HG03280 (cell line): Measurements from ENCODE around the gene HARBI1.
"Not testable (repeated sequence)": the region's sequence is repeated elsewhere in the genome, so short reads cannot be mapped to it uniquely, and the experiment has no call there.

Experiments
- ATAC-seq: cut with Tn5 transposase; IDR thresholded peaks from one replicate; pipeline ENCODE4 v1.9.1; 2021; ENCODE audit warnings: mild to moderate bottlenecking, moderate library complexity; ENCODE audit not compliant: unreplicated experiment

Gene HARBI1

GRCh38 chr11:46599340-46600193 lies 17.5 kb downstream of the HARBI1 start:
- no peak for ATAC-seq

DNA sequence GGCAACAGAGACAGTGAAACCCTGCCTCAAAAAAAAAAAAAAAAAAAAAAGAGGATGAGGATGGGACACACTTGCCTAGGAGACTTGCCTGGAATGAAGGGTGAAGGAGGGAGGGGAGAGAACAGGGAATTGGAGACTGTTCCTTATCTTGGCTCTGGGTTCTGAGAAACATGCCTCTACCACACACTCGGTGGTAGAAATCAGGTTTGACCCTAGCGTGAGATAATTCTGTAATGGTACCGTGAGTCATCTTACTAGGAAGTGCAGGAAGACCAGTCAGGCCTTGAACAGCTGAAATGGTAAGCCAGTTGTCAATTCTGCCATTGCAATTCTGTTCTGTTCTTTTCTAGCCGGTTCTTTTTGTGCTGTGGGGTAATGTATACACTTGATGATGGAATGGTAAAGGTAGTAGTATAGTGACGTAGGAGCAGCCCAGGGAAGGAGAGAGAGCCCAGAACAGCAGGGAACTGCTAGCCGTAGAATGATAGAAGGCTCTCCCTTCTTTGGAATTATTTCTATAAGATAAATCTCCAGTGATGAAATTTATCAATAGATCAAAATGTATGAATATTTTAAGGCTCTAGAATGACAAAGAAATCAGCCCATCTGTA lies 19.3 kb downstream of the HARBI1 start:
- no peak for ATAC-seq

DNA sequence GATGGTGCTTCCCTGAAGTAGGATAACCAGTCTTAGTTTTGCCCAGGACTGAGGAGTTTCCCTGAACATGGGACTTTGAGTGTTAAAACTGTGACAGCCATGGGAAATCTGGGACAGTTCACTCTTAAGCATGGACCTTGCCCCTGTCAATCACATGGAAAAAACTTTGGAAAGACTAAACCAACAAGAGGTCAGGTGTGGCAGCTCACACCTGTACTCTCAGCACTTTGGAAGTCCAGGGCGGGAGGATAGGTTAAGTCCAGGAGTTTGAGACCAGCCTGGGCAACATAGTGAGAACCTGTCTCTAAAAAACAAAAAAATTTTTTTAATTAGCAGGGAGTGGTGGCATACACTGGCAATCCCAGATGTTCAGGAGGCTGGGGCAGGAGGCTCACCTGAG lies 19.9 kb downstream of the HARBI1 start:
- ATAC-seq = no peak

- no peak for ATAC-seq
Observed at GRCh38 chr11:46594785-46595184, 22.2 kb downstream of the HARBI1 start.

GRCh38 chr11:46594374-46594700 lies 22.7 kb downstream of the HARBI1 start:
- no peak for ATAC-seq

DNA sequence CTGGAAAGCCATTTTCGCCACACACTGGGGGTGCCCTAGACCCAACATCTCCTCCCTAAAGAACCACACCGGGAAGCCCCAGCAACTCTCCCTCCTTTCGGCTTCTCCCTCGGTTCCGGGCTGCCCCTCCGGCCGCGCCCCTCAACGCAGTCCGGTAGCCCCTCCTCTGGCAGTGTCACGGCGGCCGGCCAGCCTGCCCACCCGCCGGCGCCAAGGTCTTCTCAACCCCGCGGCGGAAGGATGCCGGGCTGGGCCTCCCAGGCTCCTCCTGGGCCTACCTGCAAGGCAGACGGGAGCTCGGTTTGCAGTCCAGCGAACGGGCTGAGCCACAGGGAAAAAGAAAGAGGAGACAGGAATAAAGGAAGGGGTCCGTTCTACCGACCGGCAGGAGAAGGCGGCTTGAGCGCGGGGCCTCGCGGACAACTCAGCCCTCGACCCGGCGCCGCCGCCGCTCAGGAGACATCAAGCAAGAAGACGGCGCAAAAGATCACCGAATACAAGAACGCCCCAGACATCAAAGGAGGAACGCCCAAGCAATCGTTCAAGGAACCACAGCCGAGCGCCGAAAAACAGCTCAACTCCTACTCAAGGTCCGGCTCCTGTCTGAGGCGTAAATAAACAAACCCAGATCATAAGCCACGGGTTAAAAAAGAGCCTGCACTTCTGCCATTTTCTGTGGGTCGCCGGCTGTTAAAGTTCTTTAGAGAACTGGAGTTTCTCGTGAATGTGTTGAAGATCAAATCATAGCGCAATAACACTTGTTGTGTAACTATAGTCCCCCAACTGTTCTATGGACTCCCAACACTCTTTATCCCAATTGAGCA lies 23.3 kb downstream of the HARBI1 start, which contains the start of gene AMBRA1:
Gene AMBRA1, minus strand, starts transcription at position 474 of the 824 bp plus-strand sequence. CDS start 45,643 bp downstream, outside the sequence.
- ATAC-seq = peak; percentile 84

GRCh38 chr11:46590740-46591605 lies 26.1 kb downstream of the HARBI1 start:
- ATAC-seq = no peak

GRCh38 chr11:46588915-46589314 lies 28.1 kb downstream of the HARBI1 start:
- ATAC-seq = no peak

DNA sequence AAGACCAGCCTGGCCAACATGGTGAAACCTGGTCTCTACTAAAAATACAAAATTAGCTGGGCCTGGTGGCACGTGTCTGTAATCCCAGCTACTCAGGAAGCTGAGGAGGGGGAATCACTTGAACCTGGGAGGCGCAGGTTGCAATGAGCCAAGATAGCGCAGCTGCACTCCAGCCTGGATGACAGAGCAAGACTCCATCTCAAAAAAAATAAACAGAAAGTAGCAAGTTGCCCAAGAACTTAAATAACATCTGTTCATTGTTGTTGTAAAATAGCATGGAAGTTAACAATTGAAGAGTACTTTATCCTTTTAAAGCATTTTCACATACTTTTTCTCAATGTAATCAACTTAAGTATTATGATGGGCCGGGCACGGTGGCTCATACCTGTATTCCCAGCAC lies 28.9 kb downstream of the HARBI1 start:
- no peak for ATAC-seq

GRCh38 chr11:46583513-46583912 lies 33.5 kb downstream of the HARBI1 start:
- not testable (repeated sequence) for ATAC-seq

DNA sequence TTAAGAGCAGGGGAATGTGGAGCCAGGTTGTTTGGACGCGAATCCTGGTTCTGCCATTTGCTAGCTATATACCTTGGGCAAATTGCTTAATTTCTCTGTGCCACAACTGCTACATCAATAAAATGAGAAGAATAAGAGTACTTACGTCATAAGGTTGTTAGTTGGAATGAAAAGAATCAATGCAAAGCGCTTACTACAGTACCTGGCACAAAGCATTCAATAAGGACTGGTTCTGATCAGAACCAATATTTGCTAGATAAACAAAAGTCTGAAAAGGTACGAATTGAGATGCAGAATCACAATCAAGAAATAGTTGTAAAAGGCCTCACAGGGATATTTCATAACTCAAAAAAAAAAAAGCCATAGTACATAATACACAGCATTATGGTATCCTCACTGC lies 34.4 kb downstream of the HARBI1 start:
- no peak for ATAC-seq

- no peak for ATAC-seq
Observed at GRCh38 chr11:46577058-46577457, 40.0 kb downstream of the HARBI1 start.

DNA sequence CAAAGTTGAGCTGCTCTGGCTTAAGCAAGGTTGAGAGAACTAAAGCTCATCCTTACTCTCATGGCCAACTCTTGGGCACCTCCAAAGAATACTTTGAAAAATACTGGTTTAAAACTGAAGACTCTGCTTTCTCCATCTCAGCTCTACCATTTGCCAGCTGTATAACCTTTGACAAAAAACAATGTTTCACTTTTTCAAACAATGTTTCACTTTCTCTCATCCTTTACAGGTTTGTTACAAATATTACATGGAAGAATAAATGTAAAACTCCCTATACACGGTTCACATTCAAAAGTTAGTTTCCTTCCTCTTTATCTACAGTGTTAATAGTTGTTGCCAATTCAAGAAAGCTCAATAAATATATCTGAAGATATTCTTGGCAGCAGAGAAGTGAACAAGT lies 42.4 kb downstream of the HARBI1 start:
- no peak for ATAC-seq

- ATAC-seq = no peak
Observed at GRCh38 chr11:46570790-46571398, 46.1 kb downstream of the HARBI1 start.

DNA sequence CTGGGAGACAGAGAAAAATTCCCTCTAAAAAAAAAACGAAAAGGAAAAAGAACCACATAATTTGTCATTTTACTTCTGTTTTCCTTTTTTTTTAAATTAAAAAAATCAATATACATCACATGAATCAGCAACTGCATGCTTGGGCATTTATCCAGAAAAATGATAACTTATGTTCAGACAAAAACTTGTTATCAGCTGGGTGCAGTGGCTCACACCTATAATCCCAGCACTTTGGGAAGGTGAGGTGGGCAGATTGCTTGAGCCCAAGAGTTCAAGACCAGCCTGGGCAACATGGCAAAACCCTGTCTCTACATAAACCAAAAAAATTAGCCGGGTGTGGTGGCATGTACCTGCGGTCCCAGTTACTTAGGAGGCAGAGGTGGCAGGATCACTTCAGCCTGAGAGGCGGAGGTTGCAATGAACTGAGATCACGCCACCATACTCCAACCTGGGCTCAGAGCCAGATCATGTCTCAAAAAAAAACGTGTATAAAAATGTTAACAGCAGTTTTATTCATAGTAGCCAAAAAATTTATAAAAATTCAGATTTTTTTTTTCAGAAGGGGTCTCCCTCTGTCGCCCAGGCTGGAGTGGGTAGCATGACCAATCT lies 51.7 kb downstream of the HARBI1 start:
- no peak for ATAC-seq

DNA sequence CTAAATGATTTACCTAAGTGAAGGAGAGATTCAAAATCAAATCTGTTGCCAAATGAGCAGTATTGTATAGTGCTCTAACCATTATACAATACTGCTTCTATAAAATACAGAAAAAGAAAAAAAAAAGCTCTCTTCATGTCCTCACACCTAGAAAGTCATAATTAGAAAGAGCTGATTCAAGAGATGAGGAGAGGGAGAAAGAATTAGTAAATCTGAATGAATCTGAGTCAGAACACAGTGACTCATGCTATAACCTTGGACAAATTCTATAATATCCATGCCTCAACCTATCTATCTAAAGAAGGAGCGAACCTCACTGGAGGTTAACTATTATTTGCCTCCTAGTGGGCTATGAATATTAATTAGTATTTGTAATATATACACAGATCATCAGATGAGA lies 52.6 kb downstream of the HARBI1 start:
- no peak for ATAC-seq

GRCh38 chr11:46562527-46562926 lies 54.5 kb downstream of the HARBI1 start:
- ATAC-seq = no peak

DNA sequence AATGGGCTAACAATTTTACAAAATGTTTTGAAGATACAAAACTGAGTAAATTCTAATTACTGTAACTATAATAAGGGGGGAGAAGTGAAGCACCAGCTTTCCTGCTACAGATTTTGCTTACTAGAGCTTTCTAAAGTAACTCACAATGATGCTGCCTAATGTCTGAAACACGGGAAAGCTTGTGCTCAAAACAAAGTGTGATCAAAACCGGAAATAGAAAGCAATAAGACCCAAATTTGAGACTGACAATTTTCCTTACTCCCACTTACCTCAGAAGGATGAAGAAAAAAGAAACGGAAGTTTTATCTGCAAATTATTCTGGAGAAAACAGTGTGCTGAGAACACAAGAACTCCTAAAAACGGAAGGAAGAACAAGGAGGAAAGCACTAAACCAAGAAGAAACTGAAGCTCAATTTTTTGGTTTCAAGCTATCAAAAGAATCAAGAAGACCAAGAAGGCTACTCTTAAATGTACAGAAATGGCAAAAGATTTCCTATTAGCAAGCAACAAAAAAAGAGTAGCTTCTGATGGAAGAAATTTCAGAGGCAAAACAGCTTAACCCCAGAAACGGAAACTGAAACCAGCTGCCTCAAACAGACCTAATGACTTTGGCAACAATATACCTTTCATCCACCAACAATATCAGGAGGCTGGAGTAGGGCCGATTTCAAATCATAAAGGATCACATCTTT lies 56.6 kb downstream of the HARBI1 start:
- ATAC-seq = peak; percentile 62

GRCh38 chr11:46559815-46560214 lies 57.2 kb downstream of the HARBI1 start:
- ATAC-seq = no peak
